DOHH2 (cell line): Measurements from ENCODE around the gene URB1.

Experiments used
- CTCF ChIP-seq: fragments of 200-600 bp; sonication (generic); IDR thresholded peaks from one replicate; pipeline ENCODE4 v1.5.1; 2014; ENCODE audit warnings: antibody characterized with exemption, mild to moderate bottlenecking, low read depth, low read length; ENCODE audit not compliant: poor library complexity, severe bottlenecking
- EZH2phosphoT487 ChIP-seq: fragments of 200-600 bp; sonication (generic); IDR thresholded peaks from 2 replicates; pipeline ENCODE4 v1.6.1; 2017; ENCODE audit warnings: borderline replicate concordance, mild to moderate bottlenecking, antibody characterized with exemption, low read length, moderate library complexity, mixed read lengths

- no peak for TF ChIP-seq CTCF
- TF ChIP-seq EZH2phosphoT487, result no peak
These were observed 109.8 kb downstream of the URB1 start for GRCh38 chr21:32282992-32283391.
